Activated T-cell treated with anti-CD3 and anti-CD28 coated beads, Interleukin-2, amount 50 U/mL, for 24 hours (primary cell): Measurements from ENCODE around the gene GLDC.

Experiments used
- DNase-seq: peaks from one replicate; pipeline ENCODE4 v3.0.0-alpha.2; 2020
- H3K27ac Mint-ChIP-seq: 2 replicates; pipeline ENCODE4 v1.8.0; 2020; ENCODE audit warnings: mild to moderate bottlenecking, mixed read lengths
- H3K27me3 Mint-ChIP-seq: 2 replicates; pipeline ENCODE4 v1.8.0; 2020; ENCODE audit warnings: mixed read lengths
- H3K36me3 Mint-ChIP-seq: 2 replicates; pipeline ENCODE4 v1.8.0; 2020; ENCODE audit warnings: low read depth, mixed read lengths
- H3K4me1 Mint-ChIP-seq: 2 replicates; pipeline ENCODE4 v1.8.0; 2020; ENCODE audit warnings: low read depth, mixed read lengths
- H3K4me3 Mint-ChIP-seq: 2 replicates; pipeline ENCODE4 v1.8.0; 2020; ENCODE audit warnings: mild to moderate bottlenecking, moderate library complexity, mixed read lengths
- H3K9me3 Mint-ChIP-seq: 2 replicates; pipeline ENCODE4 v1.8.0; 2020; ENCODE audit warnings: mixed read lengths

The GLDC gene

DNA sequence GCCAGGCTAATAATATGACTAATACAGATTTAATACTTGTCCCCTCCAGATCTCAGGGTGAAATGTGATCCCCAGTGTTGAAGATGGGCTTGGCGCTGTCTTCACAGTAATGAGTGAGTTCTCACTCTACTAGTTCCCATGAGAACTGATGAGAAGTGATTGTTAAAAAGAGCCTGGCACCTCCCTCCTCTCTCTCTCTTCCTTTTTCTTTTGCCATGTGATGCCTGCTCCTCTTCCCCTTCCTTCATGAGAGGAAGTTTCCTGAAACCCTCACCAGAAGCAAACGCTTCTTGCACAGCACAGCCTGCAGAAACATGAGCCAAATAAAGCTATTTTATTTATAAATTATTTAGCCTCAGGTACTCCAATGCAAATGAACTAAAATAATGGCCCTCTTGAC is 55.2 kb downstream of the GLDC start:
- Mint-ChIP-seq H3K4me3 (no peak overlapping the region), H3K27ac (no peak overlapping the region), H3K36me3 (no peaks in the 10 kb centered on the region), H3K27me3 (no peaks in the 10 kb centered on the region), H3K9me3 (no peaks in the 10 kb centered on the region), H3K4me1 (no peaks in the 10 kb centered on the region)
- DNase-seq: no peak

DNA sequence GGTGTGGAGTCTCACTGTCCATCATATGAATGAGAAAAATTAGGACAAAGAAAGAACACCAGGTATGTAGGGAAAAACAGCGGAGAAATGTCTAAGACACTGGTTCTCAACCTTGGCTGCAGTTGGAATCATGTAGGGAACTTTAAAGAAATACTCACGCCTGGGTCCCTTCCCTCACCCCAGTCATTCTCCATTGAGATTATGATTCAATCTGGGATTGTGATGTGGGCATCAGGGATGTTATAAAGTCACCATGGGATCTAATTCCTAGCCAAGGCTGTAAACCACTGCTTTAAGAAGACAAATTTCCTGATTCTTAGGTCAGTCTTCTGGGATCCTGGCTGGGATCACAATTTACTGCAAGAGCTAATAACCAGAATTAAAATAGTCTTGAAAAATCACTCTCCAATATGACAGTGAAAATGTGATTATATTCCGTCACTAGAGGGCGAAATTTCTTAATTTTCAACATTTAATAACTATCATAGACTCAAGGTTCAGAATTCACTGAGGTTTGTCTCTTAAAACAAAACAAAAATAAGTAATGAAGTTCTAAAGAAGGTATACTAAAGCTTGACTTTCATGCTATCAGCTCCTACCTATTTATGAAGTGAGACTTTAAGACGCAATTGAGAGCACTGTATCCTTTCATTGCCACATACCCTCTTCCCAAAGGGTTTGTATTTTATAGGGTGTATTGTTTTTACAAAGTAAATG is 60.5 kb downstream of the GLDC start:
- Mint-ChIP-seq H3K36me3 (no peaks in the 10 kb centered on the region), H3K27ac (no peak overlapping the region), H3K9me3 (no peaks in the 10 kb centered on the region), H3K27me3 (no peaks in the 10 kb centered on the region), H3K4me1 (no peaks in the 10 kb centered on the region), H3K4me3 (no peak overlapping the region)
- DNase-seq: no peak

DNA sequence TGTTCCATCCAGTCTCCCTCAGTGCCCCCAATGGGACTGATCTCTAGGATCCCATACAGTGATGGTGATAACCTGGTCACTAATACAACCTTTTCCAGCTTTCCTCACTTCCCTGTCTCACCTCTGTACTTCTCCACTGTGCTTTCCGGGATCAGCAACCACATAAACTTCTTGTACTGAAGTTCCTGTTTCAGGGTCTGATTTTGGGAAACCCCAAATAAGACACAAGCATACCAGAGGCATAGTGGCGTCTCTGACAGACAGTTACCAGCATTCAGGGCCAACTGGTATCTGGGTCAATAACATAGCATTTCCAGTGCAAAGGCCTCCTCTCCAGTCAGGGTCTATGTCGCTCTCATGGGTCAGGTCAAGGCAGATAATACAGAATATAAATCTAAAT is 64.3 kb downstream of the GLDC start:
- H3K9me3 Mint-ChIP-seq: no peaks in the 10 kb centered on the region
- H3K4me3 Mint-ChIP-seq: no peak overlapping the region
- no peaks in the 10 kb centered on the region for H3K36me3 Mint-ChIP-seq
- no peaks in the 10 kb centered on the region for H3K27me3 Mint-ChIP-seq
- no peaks in the 10 kb centered on the region for H3K4me1 Mint-ChIP-seq
- no peak overlapping the region for H3K27ac Mint-ChIP-seq
- DNase-seq: no peak

DNA sequence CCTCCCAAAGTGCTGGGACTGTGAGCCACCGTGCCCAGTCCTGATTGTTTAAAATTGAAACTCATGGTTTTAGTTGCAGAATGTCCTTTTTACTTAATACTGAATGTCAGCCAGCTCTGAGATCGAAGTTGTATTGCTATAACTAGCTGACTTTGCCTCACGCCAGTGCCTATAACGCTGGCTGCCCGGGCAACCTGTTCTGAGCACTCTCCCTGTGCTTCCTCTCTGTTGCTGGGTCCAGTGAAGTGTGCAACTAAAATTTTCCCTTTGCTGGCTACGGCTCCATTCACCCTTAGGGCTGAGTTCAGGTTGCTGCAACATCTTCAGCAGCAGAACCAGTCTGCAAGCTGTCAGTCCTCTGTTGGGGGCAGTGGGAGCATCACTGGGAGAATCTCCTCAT is 65.9 kb downstream of the GLDC start:
- Mint-ChIP-seq H3K4me1 (no peaks in the 10 kb centered on the region), H3K27ac (no peak overlapping the region), H3K4me3 (no peak overlapping the region), H3K9me3 (no peaks in the 10 kb centered on the region), H3K36me3 (no peaks in the 10 kb centered on the region), H3K27me3 (no peaks in the 10 kb centered on the region)
- DNase-seq: no peak

DNA sequence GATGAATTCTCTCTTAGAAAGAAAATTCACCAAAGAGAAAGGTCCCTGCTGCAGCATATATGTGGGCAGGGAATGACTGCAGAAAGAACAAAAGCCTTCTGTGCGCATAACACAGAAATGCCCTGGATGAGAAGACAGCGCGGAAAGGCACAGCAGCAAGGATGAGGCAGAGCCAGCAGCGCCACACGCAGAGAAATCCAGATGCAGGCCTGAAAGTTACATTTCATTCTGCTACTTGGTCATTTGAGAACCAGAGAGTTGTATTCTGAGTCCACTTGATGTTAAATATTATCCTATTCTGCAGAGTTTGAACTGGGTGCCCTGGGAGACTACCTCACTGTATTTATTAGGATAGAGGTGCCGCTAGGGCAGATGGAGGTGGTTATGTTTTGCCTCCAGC is 68.5 kb downstream of the GLDC start:
- no peak for DNase-seq
- no peak overlapping the region for H3K4me3 Mint-ChIP-seq
- peaks cover 5% of the 10 kb centered on the region for H3K27me3 Mint-ChIP-seq
- H3K4me1 Mint-ChIP-seq: no peaks in the 10 kb centered on the region
- no peak overlapping the region for H3K27ac Mint-ChIP-seq
- no peaks in the 10 kb centered on the region for H3K36me3 Mint-ChIP-seq
- H3K9me3 Mint-ChIP-seq: no peaks in the 10 kb centered on the region

DNA sequence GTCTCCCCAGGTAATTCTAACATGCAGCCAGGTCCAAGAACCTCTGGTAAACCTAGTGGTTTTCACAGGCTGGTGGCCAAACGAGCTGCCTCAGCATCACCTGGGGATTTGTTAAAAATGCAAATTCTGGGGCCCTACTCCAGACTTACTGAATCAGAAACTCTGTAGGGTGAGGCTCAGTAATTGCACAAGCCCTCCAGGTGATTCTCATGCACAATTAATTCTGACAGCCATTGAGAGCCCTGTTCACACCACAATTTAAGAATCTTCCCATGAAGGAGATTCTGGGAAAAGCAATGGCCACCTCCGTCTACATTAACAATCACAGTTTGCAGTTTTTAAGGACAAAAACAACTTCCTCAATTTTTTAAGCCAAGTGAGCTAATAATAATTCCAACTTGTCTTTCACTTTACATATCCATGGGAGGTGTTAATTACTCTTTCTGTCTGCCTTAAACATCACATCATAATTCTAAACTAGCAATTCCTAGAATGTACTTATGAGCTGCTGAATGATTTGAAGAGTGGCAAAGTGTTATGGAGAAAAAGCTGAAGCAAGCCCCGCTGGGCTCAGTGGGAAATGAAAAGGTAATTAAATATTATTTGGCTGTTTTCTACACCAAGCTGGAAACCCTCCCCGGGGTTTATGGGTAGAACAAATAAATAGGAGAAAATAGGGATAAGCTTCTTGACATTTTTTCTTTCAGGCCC is 70.0 kb downstream of the GLDC start:
- Mint-ChIP-seq H3K9me3 (no peaks in the 10 kb centered on the region), H3K36me3 (no peaks in the 10 kb centered on the region), H3K4me3 (no peak overlapping the region), H3K27me3 (peaks cover 6% of the 10 kb centered on the region), H3K4me1 (no peaks in the 10 kb centered on the region), H3K27ac (no peak overlapping the region)
- no peak for DNase-seq

DNA sequence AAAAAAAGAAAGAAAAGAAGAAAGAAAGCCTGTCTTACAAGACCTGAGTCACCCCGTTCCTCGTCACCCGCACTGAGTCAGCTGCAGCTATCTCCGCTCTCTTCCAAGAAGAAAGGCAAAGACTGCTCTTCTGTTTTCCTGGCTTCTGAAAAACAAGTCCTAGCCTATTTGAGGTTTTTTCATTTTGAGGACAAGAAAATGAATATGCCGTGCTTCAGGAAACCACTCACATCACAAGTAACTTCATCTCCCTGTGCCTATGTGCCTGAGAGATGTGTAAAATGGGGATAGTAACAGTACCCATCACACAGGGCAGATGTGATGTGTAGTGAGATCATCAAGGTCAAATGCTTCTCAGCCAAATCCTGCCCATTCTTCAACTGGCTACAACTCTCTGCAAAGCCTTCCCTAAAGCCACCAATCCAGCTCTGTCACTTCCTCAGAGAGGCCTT is 78.4 kb downstream of the GLDC start:
- Mint-ChIP-seq H3K4me3 (peak overlapping the region; percentile 36), H3K27me3 (peaks cover 3% of the 10 kb centered on the region), H3K36me3 (no peaks in the 10 kb centered on the region), H3K4me1 (peaks cover 21% of the 10 kb centered on the region), H3K27ac (peak overlapping the region; percentile 90), H3K9me3 (no peaks in the 10 kb centered on the region)
- DNase-seq: no peak

DNA sequence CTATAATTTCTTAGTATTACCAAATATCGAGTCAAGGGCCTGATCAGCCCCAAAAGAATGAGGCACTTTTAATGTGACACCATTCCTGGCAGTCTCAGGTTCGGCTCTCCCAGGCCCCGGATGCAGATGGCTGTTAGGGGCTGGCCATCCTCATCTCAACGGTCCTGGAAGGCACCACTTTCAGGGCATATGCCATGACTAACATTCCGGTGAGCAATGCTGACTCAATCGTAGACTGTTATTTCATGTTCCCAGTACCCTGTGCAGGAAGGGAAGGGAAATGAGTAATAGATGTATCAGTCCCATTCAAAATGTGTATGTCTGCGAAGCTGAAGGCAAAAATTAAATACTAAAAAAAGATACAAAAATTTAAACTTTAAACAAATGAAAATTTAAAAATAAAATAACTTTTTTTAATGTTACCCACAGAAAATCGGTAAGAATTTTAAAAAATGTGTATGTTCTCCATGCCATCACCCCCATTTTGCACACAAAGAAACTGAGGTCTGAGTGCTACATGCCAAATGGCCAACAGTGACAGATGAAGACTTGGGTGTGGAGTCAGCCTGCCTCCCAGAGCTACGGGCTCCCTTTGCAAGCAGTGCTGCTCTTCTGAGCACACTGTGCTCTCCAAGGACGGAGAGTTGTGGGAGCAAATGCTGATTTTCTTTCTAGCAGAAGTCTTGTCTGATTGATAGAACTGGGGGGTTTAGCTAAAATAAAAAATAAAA is 79.0 kb downstream of the GLDC start:
- Mint-ChIP-seq H3K27me3 (no peaks in the 10 kb centered on the region), H3K27ac (peak overlapping the region; percentile 90), H3K9me3 (no peaks in the 10 kb centered on the region), H3K36me3 (no peaks in the 10 kb centered on the region), H3K4me1 (peaks cover 21% of the 10 kb centered on the region), H3K4me3 (no peak overlapping the region)
- DNase-seq: peak; percentile 46

DNA sequence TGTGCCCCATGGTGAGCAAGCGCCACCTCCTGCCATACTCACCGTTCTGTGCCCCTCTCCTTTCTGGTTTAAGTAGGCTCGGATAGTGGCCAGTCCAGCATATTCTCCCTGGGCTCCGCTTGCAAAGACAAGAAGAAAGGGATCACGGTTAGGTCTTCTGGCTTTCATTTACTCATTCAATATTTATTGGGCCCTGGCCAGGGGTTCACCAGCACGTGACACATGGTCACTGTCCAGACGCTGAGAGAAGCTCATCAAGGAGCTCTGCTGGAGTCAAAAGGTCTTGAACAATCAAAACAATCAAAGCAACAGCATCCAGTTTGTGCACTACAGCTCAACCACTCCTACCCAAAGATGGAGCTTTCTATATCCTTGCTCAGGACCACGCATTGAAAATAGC is 80.2 kb downstream of the GLDC start:
- no peaks in the 10 kb centered on the region for H3K9me3 Mint-ChIP-seq
- no peak for DNase-seq
- no peak overlapping the region for H3K27ac Mint-ChIP-seq
- H3K36me3 Mint-ChIP-seq: no peaks in the 10 kb centered on the region
- no peaks in the 10 kb centered on the region for H3K27me3 Mint-ChIP-seq
- H3K4me1 Mint-ChIP-seq: peaks cover 21% of the 10 kb centered on the region
- H3K4me3 Mint-ChIP-seq: no peak overlapping the region

DNA sequence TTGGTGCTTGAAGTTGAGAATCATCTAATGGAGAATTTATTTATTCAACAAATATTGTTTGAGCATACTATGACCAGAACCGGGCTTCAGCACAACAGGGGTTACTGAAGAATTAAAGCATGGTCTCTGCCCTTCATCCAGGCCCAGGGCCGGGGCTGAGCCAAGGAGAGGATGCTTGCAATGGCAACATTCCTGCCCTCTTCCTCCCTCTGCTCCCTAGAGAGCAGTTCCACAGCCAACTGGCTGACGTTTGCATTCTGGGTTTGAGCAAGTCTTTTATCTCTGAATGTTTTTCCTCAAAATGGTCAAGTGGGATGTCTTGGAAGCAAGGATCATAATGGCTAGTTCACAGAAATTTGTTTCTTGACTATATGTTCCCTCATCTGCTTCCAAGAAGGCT is 80.7 kb downstream of the GLDC start:
- H3K27ac Mint-ChIP-seq: no peak overlapping the region
- H3K4me3 Mint-ChIP-seq: no peak overlapping the region
- H3K36me3 Mint-ChIP-seq: no peaks in the 10 kb centered on the region
- peaks cover 21% of the 10 kb centered on the region for H3K4me1 Mint-ChIP-seq
- DNase-seq: no peak
- H3K27me3 Mint-ChIP-seq: no peaks in the 10 kb centered on the region
- H3K9me3 Mint-ChIP-seq: no peaks in the 10 kb centered on the region

DNA sequence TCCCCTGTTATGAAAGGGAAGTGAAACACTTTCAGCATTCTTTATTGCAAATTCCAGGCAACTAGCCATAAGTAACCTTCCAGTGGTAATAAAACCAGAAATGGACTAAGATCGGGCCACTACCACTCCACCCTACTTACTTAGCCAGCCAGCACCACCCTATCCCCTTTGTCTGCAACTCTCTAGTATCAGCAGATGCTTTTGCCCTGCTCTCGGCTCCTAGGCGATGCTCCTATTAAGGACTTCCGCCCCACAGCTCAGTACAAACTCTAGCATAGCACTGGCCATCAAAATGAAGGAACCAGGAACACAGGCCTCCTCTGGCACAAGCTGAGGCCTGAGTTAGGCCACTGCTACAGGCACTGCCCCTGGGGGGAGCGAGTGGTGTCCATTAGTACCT is 81.2 kb downstream of the GLDC start:
- Mint-ChIP-seq H3K36me3 (no peaks in the 10 kb centered on the region), H3K27ac (no peak overlapping the region), H3K4me3 (no peak overlapping the region), H3K9me3 (no peaks in the 10 kb centered on the region), H3K27me3 (no peaks in the 10 kb centered on the region), H3K4me1 (peaks cover 21% of the 10 kb centered on the region)
- DNase-seq: no peak

DNA sequence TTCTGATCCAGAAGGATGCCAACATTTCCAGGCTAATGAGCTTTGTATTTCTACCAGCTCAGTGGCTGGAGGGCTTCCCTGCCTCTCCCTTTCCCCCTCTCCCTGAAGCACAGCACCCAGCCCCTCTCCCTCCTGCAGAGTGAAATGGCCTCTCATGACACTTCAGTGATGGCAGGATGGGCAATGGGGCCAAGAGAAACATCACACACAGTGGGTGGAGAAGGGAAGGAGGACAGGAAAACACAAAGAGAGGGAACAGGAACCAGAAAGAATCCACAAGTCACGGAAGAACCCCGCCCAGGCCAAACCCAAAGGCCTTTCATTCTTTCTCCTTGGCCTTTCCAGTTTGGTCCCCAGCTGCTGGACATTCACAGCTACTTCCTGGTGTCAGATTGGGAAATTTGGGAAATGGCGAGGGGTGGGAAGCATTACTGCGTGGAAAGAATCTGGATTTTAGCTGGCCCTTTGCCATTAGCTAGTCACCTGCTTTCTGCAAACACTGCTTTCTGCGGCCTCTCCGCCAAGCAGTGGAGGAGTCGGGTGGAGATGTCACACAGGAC is 82.6 kb downstream of the GLDC start:
- Mint-ChIP-seq H3K27me3 (no peaks in the 10 kb centered on the region), H3K27ac (no peak overlapping the region), H3K9me3 (no peaks in the 10 kb centered on the region), H3K4me3 (no peak overlapping the region), H3K36me3 (no peaks in the 10 kb centered on the region), H3K4me1 (peaks cover 18% of the 10 kb centered on the region)
- DNase-seq: no peak

DNA sequence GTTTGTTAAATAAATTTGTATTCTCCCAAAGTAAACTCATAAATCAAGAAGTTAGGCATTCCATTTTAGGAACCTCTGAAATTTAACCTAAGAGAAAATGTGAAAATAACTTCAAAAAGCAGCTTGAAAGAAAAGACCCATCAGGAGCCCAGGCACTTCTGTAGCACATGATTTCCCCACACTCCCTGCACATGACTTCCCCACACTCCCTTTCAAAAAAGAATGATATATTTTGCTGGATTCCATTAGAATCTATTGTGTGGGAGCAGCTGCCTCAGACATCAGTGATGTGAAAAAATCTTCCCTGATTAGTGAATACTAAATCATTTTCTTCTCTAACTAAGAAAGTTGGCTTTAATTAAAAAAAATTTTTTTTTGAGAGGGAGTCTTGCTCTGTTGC is 83.3 kb downstream of the GLDC start:
- no peaks in the 10 kb centered on the region for H3K27me3 Mint-ChIP-seq
- H3K4me1 Mint-ChIP-seq: peaks cover 12% of the 10 kb centered on the region
- no peak overlapping the region for H3K27ac Mint-ChIP-seq
- no peaks in the 10 kb centered on the region for H3K9me3 Mint-ChIP-seq
- no peak overlapping the region for H3K4me3 Mint-ChIP-seq
- H3K36me3 Mint-ChIP-seq: no peaks in the 10 kb centered on the region
- no peak for DNase-seq

DNA sequence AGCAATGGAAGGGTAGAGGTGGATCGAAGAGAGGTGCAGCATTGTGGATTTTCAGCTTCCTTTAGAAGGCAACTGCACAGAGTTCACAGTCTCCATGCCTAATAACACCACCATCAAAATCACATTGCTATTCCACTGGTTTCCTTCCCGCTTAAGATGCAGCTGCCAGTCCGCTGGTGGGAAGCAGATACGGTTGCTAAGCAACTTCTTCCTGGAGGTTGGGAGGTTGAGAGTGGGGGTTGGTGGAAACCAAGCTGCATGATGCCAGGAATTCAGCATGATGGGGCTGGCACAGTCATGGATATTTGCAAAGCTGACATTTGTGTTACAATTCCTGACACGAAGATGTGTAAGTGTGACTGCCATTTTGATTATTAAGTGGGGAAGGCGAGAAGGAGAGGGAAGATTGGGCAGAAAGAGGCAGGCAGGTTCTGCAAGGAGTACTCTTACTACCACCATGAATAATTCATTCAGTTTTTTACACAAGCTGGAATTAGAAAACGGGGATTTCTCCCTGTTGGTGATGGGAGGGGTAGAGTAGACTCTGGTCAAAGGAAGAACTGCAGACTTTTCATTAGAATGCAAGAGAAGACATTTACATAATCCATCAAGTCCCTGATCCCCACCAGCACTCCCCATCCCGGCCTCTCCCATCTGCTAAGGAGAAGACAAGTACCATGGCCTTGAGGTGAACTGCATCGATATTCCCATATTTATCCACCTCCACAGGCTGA is 87.5 kb downstream of the GLDC start:
- H3K36me3 Mint-ChIP-seq: no peaks in the 10 kb centered on the region
- no peaks in the 10 kb centered on the region for H3K27me3 Mint-ChIP-seq
- no peak overlapping the region for H3K4me3 Mint-ChIP-seq
- H3K27ac Mint-ChIP-seq: no peak overlapping the region
- H3K9me3 Mint-ChIP-seq: no peaks in the 10 kb centered on the region
- H3K4me1 Mint-ChIP-seq: peaks cover under 1% of the 10 kb centered on the region
- no peak for DNase-seq
